NCI-H1417 (cell line): ENCODE data around the gene PAK4.
A peak's percentile ranks its signal among the peaks of the same experiment; 100 is the strongest.

ENCODE experiments used
- DNase-seq, 3 experiments: peaks; one replicate each; lab custom pipeline; 2025; lab: John Stamatoyannopoulos, UW

PAK4 gene

GRCh38 chr19:39180749-39181148 lies 55.2 kb downstream of the PAK4 start:
- DNase-seq = no peak

DNA sequence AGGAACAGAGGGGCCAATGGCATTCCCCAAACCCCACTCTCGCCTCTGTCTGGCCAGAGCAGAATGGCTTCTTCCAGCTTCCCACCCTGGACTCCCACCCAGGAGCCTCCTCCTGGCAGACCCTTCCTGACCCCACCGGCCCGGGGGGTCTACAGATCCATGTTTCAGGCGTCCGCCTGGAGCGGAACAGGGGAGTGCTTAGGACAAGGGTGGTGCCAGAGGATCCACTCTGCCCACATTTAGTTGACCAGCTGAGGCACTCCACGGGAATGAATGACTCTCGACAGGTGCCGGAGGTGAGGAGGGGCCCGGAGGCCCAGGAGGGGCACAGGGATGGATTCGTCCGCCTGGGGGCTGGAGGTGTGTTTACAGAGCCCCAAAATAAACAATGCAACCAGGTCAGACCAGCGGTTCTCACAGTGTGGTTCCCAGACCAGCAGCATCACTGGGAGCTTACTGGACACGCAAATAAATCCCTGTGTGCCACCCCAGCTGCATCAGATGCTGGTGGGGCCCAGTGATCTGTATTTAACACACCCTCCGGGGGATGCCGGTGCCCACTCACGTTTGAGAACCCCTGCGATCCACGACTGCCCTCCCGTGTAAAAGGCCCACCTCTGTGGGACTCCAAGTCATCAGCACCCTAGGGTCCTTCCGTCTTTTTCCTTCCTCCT lies 56.1 kb downstream of the PAK4 start:
- no peak for DNase-seq

DNA sequence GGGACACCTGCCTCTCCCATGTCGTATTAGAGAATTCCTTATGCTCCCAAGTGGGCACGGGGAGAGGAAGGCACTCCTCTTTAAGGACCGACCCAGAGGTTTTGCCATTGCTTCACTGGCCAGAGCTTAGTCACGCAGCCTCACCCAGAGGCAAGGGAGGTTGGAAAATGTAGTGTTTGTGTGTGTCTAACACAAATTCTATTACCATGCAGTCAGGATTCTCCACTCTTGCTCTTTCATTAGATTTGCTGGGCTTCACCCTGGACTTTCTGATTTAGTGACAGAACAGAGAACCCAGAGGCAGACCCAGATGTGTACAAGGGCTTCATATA lies 56.6 kb downstream of the PAK4 start:
- no peak for DNase-seq

DNA sequence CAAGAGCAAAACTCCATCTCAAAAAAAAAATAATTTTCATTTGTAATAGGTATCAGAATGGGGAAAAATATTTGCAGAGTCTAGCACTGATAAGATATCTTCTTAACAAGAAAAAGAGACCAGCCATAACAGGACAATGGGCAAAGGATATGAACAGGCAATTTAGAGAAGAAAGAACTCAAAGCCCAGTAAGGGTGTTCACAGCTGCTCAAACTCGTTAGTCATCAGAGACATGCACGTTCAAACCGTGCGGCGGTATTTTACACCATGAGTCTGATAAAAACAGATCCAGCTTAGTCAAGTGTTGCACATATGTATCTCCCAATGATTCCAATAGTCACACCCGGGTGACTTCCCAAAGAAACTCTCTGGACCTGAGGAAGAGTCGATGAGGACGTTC lies 57.5 kb downstream of the PAK4 start:
- no peak for DNase-seq

GRCh38 chr19:39186391-39186790 lies 60.8 kb downstream of the PAK4 start:
- DNase-seq = no peak

GRCh38 chr19:39187552-39187943 lies 62.0 kb downstream of the PAK4 start:
- DNase-seq = no peak

DNA sequence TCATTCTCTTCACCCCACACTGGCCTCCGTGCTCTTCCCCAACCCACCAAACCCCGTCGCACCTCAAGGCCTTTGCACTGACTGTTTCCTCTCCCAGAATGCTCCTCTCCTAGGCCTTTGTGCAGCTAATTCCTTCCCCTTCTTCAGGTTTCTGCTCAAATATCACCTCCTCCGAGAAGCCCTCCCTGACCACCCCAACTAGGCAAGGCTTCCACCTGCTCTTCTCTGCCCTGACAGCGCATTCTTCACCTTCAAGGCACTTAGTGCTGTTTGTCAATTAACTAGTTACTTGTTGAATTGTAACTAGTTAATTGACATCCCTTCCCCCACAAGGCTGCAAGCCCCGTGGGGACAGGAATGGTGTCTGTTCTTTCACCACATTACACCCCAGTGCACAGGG lies 63.4 kb downstream of the PAK4 start:
- no peak for DNase-seq

GRCh38 chr19:39190768-39191167 lies 65.2 kb downstream of the PAK4 start:
- DNase-seq = no peak

GRCh38 chr19:39192846-39193245 lies 67.3 kb downstream of the PAK4 start:
- no peak for DNase-seq

GRCh38 chr19:39193803-39194202 lies 68.2 kb downstream of the PAK4 start:
- DNase-seq = peak in 1 of 3 experiments; percentile 3

- peak in 2 of 3 experiments; percentile 46 to 71 for DNase-seq
Measured at GRCh38 chr19:39194832-39195542, 69.4 kb downstream of the PAK4 start.

DNA sequence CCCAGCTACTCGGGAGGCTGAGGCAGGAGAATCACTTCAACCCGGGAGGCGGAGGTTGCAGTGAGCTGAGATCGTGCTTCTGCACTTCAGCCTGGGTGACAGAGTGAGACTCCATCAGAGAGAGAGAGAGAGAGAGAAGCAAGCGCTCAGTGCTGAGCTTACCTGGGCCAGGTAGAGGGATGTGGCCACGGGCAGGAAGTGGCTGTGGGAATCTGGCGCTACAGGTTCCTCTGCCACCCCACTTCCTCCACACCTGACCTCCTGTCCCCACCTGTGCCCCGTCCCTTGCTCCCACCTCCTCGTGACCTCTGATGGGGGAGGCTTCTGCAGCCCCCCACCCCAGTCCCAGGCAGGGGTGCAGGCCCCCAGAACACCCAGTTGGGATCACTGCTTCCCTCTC lies 70.2 kb downstream of the PAK4 start:
- DNase-seq = peak in 2 of 3 experiments; percentile 9 to 34

DNA sequence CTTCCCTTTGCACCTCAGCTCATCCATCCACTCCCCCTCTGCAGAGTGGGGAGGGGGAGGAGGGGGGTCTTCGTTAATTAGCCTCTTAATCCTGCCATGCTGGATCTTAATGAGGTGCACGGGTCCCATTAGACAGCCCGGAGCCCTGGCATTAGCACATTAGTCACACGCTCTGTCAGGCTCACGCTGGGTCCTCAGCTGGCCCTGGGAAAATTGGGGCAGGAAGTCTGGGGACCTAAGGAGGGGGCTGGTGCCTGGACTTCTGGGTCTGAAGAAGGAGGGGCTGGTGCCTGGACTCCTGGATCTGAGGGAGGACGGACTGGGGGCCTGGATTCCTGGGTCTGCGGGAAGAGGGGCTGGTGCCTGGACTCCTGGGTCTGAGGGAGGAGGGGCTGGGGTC lies 70.7 kb downstream of the PAK4 start:
- DNase-seq = peak in 2 of 3 experiments; percentile 7 to 51

- peak in 2 of 3 experiments; percentile 40 to 45 for DNase-seq
Measured at GRCh38 chr19:39196860-39197562, 71.4 kb downstream of the PAK4 start, which contains the start of gene NCCRP1. NCCRP1 (plus strand) TSS chr19:39196964; CDS start chr19:39196983, 19 bp downstream.

DNA sequence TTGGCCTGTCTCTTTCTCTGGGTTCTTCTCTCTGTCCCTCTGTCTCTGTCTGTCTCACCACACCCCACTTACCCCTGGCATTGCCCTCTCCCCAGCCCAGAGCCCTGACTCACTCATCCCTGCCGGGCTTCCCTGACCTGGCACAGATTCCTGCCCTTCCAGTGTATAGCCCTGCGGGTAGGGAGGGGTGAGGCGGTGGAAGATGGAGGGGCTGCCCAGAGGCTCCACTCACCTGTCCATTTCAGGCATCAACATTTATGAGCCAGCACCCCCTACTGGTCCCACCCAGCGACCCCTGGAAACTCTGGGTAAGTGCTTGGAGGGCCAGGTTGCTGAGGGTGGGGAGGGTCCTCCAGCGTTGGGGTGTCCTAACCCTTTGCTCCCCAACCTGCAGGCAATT lies 72.2 kb downstream of the PAK4 start:
- DNase-seq = no peak

DNA sequence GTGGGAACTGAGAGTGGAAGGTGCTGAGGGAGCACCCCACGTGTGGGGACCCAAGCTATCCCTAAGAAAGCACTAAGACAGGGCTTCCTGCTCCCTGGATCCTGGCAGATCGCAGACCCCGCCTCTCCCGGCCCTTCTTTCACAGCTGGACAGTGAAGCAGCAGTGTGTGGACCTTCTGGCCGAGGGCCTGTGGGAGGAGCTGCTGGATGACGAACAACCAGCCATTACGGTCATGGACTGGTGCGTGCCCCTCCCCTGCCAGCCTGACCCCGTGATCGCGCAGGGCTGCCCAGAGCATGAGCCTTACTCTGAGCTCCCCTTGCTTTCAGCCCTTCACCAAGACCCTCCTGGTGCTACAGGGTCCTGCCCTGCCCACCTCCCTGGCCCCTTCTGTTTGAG lies 73.4 kb downstream of the PAK4 start:
- peak in 1 of 3 experiments; percentile 9 for DNase-seq

DNA sequence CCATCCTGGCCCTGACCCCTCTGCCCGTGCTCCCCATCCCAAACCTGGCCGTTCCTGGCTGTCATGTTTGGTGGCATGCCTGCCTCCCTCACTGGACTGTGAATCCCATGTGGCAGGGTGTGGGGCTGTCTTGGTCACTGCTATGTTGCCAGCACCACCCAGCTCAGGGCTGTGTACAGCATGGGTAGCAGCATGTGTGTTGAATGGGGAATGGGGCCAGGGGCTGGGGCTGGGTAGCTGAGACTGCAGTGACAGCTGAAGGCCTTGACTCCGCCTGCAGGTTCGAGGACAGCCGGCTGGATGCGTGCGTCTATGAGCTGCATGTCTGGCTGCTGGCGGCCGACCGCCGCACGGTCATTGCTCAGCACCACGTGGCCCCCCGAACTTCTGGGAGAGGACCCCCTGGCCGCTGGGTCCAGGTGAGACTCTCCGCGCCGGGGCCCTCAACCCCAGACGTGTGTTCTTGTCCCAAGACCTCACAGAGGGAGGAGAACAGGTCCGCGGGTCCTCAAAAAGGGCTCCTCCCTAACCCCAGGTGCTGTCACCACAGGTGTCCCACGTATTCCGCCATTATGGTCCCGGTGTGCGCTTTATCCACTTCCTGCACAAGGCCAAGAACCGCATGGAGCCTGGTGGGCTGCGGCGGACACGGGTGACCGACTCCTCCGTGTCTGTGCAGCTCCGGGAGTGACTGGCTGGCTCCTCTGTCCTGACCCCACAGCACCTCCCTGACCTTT lies 74.6 kb downstream of the PAK4 start:
- no peak for DNase-seq

GRCh38 chr19:39200803-39201115 lies 75.2 kb downstream of the PAK4 start:
- no peak for DNase-seq

GRCh38 chr19:39202998-39203355 lies 77.4 kb downstream of the PAK4 start:
- no peak for DNase-seq

- DNase-seq = no peak
Measured at GRCh38 chr19:39203372-39204341, 78.1 kb downstream of the PAK4 start, which contains the start of gene SYCN. SYCN (minus strand) TSS chr19:39204263; CDS start chr19:39204254, 9 bp downstream.

DNA sequence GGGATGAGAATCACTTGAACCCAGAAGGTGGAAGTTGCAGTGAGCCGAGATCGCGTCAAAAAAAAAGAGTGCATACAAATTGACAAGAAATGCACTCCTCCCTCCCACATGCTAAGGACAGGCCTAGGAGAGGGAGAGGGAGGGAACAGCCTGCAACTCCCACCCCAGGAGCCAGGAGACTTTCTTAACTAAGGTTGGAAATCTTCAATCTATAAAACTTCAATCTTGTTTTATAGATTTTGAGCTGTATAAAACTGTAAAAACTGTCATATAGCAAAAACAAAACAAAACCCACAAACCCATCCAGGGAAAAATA lies 79.8 kb downstream of the PAK4 start:
- no peak for DNase-seq

DNA sequence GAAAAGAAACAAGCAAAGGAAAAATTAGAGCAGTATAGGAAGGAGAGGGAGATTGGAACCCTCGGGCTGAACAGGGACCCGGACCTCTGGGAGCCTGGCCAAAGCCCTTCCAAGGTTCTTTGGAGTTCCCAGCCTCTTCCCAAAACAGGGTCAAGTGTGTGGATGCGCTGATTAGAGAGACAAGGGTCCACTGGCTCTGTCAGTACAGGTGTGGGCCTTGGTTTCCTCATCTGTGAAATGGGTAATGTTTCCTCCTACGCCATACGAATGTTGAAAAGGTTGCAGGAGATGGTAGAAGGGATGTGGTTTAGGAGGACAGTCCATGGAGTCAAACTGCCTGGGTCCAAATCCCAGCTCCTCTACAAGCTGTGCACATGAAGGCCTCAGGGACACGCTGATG lies 80.5 kb downstream of the PAK4 start:
- no peak for DNase-seq
